Prostate gland (tissue), 2 donors: ENCODE results near the gene HGF. TPM values are rescaled to one million over a fixed set of nuclear protein-coding genes. Genes with fewer than 3 reads are reported as not detected.

Experiments
- DNase-seq: peaks from one replicate; pipeline ENCODE4 v3.0.0-alpha.2; 2019; ENCODE audit warnings: low spot score
- H3K27ac ChIP-seq, 2 donors: fragments of 200-600 bp; sonication (generic); 2 replicates each; pipeline ENCODE4 v1.5.1; 2017 to 2019
- H3K27me3 ChIP-seq: fragments of 200-600 bp; sonication (generic); replicated peaks from 2 replicates; pipeline ENCODE4 v1.5.1; 2019; ENCODE audit not compliant: insufficient read depth
- H3K36me3 ChIP-seq, 2 donors: fragments of 200-600 bp; sonication (generic); 1 replicate in 1 of 2; 2 replicates in 1 of 2; pipeline versions ENCODE4 v1.5.1 to v1.8.1; 2017 to 2019
- H3K4me1 ChIP-seq: fragments of 200-600 bp; sonication (generic); replicated peaks from 2 replicates; pipeline ENCODE4 v1.5.1; 2019
- H3K4me3 ChIP-seq, 2 donors: fragments of 200-600 bp; sonication (generic); 2 replicates each; pipeline ENCODE4 v1.5.1; 2017 to 2019
- H3K9me3 ChIP-seq: fragments of 200-600 bp; sonication (generic); 2 replicates; pipeline ENCODE4 v1.5.1; 2017
- POLR2A ChIP-seq: fragments of 450-650 bp; IDR thresholded peaks from one replicate; pipeline ENCODE4 v1.6.1; 2016; ENCODE audit warnings: antibody characterized with exemption, mild to moderate bottlenecking
- POLR2AphosphoS5 ChIP-seq: sonication (generic); formaldehyde crosslinking; IDR thresholded peaks from one replicate; pipeline ENCODE4 v1.6.1; 2017; ENCODE audit warnings: antibody characterized with exemption
- WGBS: methylation state at CpG from one replicate; pipeline ENCODE4 v1.1.5; 2018; 5-methylcytosine and 5-hydroxymethylcytosine counted together
- intact Hi-C: fragments of 100-400 bp; cut with DNase I; formaldehyde crosslinking; loops from one replicate; pipeline ENCODE4 v1.14.2; 2022
- total RNA-seq, 2 donors: library from RNA; depleted of rRNA; stranded (reverse); fragments of >200 nt; gene quantifications; one replicate each; pipeline ENCODE4 v1.1.0, GENCODE V29; 2016
- TF ChIP-seq, protein P1 (sequence below), 4 experiments: fragments of 200-600 bp in 2 of 4; fragments of 450-650 bp in 2 of 4; sonication (generic) in 2 of 4; IDR thresholded peaks; 1 replicate in 3 of 4; 2 replicates in 1 of 4; pipeline ENCODE4 v1.5.1; 2016 to 2019; ENCODE audit warnings: antibody characterized with exemption in 4 of 4, mild to moderate bottlenecking in 2 of 4, moderate library complexity in 2 of 4

Gene HGF
- total RNA-seq, 2 donors from 2014 or later: 7.5 to 8.1 TPM

DNA sequence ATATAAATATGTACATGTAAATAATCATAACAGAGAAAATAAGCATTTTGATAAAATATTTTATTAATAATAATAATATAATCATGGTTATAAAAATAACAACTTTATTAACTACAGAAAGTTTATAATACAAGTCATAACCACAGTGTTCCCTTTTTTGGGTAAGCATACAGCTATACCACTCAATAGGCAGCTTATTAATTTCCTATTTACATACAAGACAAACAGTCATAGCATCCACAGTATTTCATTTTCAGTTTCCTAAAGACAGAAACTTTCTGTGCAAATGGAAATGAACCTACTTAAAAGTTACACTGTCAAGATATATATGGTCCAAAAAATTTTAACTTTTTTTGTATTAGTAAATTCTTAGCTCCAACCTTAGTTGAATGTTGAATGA is 70.9 kb downstream of the HGF start:
- no peaks in the 10 kb centered on the region for H3K4me1 ChIP-seq
- no peaks in the 10 kb centered on the region for H3K9me3 ChIP-seq
- no peaks in the 10 kb centered on the region for H3K27me3 ChIP-seq
- intact Hi-C loops: no loop called here
- no peaks in the 10 kb centered on the region for H3K36me3 ChIP-seq
- H3K4me3 ChIP-seq: no peak overlapping the region
- no peak for DNase-seq
- no peak for TF ChIP-seq POLR2AphosphoS5
- TF ChIP-seq, protein P1, sequence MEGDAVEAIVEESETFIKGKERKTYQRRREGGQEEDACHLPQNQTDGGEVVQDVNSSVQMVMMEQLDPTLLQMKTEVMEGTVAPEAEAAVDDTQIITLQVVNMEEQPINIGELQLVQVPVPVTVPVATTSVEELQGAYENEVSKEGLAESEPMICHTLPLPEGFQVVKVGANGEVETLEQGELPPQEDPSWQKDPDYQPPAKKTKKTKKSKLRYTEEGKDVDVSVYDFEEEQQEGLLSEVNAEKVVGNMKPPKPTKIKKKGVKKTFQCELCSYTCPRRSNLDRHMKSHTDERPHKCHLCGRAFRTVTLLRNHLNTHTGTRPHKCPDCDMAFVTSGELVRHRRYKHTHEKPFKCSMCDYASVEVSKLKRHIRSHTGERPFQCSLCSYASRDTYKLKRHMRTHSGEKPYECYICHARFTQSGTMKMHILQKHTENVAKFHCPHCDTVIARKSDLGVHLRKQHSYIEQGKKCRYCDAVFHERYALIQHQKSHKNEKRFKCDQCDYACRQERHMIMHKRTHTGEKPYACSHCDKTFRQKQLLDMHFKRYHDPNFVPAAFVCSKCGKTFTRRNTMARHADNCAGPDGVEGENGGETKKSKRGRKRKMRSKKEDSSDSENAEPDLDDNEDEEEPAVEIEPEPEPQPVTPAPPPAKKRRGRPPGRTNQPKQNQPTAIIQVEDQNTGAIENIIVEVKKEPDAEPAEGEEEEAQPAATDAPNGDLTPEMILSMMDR (IDR thresholded peaks at IDR 0.05): no peak
- TF ChIP-seq POLR2A: no peak
- no peak overlapping the region for H3K27ac ChIP-seq

DNA sequence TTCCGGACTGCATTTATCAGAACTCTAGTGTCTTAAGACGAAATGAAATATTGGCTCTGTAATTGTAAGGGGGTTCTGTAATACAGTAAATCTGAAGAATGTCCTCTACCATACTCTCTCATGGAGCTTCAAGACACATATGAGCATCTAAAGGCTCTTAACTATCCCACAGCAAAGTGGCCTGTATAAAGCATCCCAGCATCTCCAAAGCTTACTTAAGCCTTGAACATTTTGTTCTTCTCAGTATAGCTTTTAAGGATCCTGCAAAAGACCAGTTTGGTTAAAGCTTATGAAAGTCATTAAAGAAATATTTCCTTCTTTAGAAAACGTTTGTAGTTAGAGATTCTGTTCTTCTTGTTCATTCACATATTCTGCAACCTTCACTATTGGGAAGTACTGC is 75.1 kb downstream of the HGF start:
- no peak for DNase-seq
- intact Hi-C loops: no loop called here
- no peaks in the 10 kb centered on the region for H3K36me3 ChIP-seq
- 58% methylated on average over 3 of the region's 3 CpGs for WGBS
- H3K27me3 ChIP-seq: no peaks in the 10 kb centered on the region
- TF ChIP-seq POLR2A: no peak
- TF ChIP-seq, protein P1 (IDR thresholded peaks at IDR 0.05): no peak
- no peak for TF ChIP-seq POLR2AphosphoS5
- no peaks in the 10 kb centered on the region for H3K9me3 ChIP-seq
- no peak overlapping the region for H3K27ac ChIP-seq
- no peaks in the 10 kb centered on the region for H3K4me1 ChIP-seq
- no peak overlapping the region for H3K4me3 ChIP-seq

DNA sequence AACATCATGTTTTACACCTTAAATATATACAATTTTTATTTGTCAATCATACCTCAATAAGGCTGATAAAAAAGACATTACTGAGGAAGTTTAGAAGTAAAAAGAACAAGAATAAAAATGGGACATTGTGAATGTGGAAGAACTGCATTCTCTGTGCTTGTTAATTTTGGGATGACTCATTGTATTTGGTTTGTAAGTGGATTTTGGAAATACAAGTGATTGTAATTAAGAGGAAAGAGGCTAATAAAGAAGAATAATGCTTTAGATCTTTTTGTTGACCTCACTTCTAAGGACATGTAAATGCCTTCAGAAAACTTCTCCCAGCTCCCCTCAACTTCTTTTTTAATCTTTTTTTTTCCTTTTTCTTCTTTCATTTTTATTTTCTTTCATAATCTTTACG is 76.0 kb downstream of the HGF start:
- H3K4me1 ChIP-seq: no peaks in the 10 kb centered on the region
- WGBS: 43% methylated on average over 1 of the region's 1 CpG
- intact Hi-C loops: no loop called here

GRCh38 chr7:81693080-81693479 is 76.8 kb downstream of the HGF start:
- Histone ChIP-seq H3K36me3 (no peaks in the 10 kb centered on the region), H3K4me3 (no peak overlapping the region), H3K27me3 (no peaks in the 10 kb centered on the region), H3K4me1 (no peaks in the 10 kb centered on the region), H3K27ac (no peak overlapping the region), H3K9me3 (no peaks in the 10 kb centered on the region)
- no peak for DNase-seq
- intact Hi-C loops: no loop called here
- WGBS: 86% methylated on average over 2 of the region's 2 CpGs
- TF ChIP-seq POLR2AphosphoS5: no peak

More for the DNA sequence above, 76.0 kb downstream of the HGF start:
- no peak for TF ChIP-seq POLR2A
- TF ChIP-seq, protein P1 (IDR thresholded peaks at IDR 0.05): no peak
- TF ChIP-seq POLR2AphosphoS5: no peak
- H3K27ac ChIP-seq: no peak overlapping the region
- no peak for DNase-seq
- no peaks in the 10 kb centered on the region for H3K9me3 ChIP-seq
- H3K4me3 ChIP-seq: no peak overlapping the region
- H3K36me3 ChIP-seq: no peaks in the 10 kb centered on the region
- no peaks in the 10 kb centered on the region for H3K27me3 ChIP-seq

DNA sequence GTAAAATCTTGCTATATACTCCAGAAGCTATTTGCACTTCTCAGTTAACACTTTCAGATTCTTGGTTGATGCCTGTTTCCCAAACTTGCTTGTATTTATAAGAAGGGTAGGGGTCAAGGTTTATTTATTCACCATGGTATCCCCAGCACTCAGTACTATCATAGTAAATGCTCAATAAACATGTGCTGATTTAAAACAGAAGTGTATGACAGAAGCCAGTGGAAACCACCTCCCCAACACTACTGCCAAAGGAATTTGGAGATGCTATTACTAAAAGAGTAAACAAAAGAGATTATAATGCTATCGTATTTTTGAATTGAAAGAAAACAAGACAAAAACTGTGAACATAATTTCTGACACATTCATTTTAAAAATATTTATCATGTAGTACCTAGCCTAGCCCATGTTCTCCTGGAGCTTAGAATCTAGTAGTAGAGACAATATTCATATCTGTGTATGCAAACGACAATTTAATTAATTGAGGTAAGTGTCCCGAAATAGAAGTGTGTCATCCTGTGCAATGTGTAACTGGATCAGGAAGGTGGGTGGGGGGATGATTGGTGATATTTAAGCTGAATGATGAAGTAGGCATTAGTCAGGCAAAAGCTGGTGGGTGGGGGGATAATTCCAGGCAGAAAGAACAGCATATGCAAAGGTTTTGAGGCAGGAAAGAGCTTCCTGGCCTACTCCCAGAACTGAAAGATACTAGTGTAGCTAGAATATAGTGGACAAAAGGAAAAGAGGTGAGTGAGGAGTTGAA is 77.5 kb downstream of the HGF start:
- Histone ChIP-seq H3K27ac (no peak overlapping the region), H3K36me3 (no peaks in the 10 kb centered on the region), H3K27me3 (no peaks in the 10 kb centered on the region), H3K9me3 (no peaks in the 10 kb centered on the region), H3K4me3 (no peak overlapping the region), H3K4me1 (no peaks in the 10 kb centered on the region)
- TF ChIP-seq POLR2AphosphoS5 (no peak), POLR2A (no peak)
- TF ChIP-seq, protein P1 (IDR thresholded peaks at IDR 0.05): no peak
- DNase-seq: no peak
- 76% methylated on average over 3 of the region's 3 CpGs for WGBS
- intact Hi-C loops: no loop called here
